Heart left ventricle (tissue), 13 donors: ENCODE results near the gene BANK1.

Experiments
- POLR2A ChIP-seq, 2 donors: fragments of 450-650 bp; IDR thresholded peaks; one replicate each; pipeline ENCODE4 v1.6.1; 2017; ENCODE audit warnings: antibody characterized with exemption in 2 of 2, mild to moderate bottlenecking in 2 of 2, moderate library complexity in 2 of 2
- TF ChIP-seq, protein P1 (sequence below), 12 donors: fragments of 200-600 bp; sonication (generic) in 4 of 12; IDR thresholded peaks; one replicate each; pipeline versions ENCODE4 v1.5.0 to v1.8.0; 2018 to 2022; ENCODE audit warnings: antibody characterized with exemption in 12 of 12, mild to moderate bottlenecking in 5 of 12
- donor health status: ischemic (EF 13 %, LVEDD 7.1; RV severe dilation, severe dysfunction).
- donor health status: DM: no; HTN: yes; CAD: no.
- donor health status: DM: no; HTN: no; CAD: no.
- donor health status: ischemic (EF 25% LVEDD 6.9; RV normal size, moderate dysfunction).
- donor health status: ischemic (EF 25% LVEDD 5.7; RV mildly dilated, moderate dysfunction).
- donor health status: ischemic (EF 35%, LVEDD 5.7; RV mildly dilated, moderate dysfunction).
- donor health status: nonischemic (EF 11% LVEDD 7.7; RV severe dilation, severe dysfunction).
- donor health status: DM: yes; HTN: yes; CAD: no.
- donor health status: PGD.
- donor health status: ischemic (EF 29% LVEDD 5.4; RV normal size, mild dysfunction).
- donor health status: nonischemic (EF 23%, LVEDD 6.1; RV moderate dilation, normal function).

DNA sequence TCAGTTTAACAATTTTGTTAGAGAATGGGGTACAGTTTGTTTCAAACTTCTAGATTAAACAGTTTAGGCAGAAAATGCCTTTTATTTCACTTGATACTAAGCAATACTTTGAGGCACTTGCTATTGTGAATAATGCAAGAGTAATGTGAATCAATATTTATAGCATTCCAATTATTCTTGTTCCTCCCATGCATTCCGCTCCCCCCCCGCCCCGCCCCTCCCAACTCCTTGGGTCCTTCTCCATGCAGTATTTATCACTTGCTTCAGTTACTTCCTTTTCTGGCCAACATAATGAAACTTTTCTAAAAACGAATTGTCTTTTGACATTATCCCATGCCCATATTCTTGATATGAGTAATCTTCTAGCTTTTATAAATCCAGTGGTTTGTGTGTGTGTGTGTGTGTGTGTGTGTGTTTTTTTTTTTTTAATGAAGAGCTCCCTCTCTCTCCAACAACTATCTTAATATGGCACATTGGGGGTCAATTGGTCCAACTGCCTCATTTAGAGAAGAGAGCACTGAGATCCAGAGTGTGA is 1.6 kb downstream of the BANK1 start:
- TF ChIP-seq, protein P1, sequence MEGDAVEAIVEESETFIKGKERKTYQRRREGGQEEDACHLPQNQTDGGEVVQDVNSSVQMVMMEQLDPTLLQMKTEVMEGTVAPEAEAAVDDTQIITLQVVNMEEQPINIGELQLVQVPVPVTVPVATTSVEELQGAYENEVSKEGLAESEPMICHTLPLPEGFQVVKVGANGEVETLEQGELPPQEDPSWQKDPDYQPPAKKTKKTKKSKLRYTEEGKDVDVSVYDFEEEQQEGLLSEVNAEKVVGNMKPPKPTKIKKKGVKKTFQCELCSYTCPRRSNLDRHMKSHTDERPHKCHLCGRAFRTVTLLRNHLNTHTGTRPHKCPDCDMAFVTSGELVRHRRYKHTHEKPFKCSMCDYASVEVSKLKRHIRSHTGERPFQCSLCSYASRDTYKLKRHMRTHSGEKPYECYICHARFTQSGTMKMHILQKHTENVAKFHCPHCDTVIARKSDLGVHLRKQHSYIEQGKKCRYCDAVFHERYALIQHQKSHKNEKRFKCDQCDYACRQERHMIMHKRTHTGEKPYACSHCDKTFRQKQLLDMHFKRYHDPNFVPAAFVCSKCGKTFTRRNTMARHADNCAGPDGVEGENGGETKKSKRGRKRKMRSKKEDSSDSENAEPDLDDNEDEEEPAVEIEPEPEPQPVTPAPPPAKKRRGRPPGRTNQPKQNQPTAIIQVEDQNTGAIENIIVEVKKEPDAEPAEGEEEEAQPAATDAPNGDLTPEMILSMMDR (IDR thresholded peaks at IDR 0.05), result no peak
- no peak for TF ChIP-seq POLR2A (IDR thresholded peaks at IDR 0.05)
